Activated T-helper 1 cell treated with anti-CD3 and anti-CD28 coated beads, Interleukin-2, amount 50 U/mL, for 16 hours (primary cell): Measurements from ENCODE around the gene MPRIP.

Experiments used
- DNase-seq, 2 donors: peaks; one replicate each; pipeline ENCODE4 v3.0.0-alpha.2; 2020; ENCODE audit warnings: low read depth in 1 of 2, low spot score in 1 of 2

Gene MPRIP

GRCh38 chr17:17084941-17085340, 42.7 kb downstream of the MPRIP start:
- DNase-seq, result no peak

DNA sequence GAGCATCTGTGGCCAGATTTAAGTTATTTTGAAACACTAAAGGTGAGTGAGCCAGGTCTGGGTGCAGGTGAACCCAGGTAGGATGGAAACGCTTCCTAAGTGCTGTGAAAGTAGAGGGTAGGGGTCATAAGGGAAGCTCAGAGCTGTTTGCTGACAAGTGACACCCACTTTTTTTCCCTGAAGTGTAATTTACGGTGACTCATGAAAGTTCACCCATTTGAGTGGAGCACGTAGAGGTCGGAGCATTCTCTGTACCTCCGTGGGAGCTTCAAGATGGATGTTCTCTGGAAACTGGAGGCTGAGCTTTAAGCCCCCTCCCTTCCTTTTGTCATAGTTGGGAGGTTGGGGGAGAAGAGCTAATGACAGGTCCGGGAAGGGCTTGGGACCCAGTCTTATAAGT, 44.3 kb downstream of the MPRIP start:
- no peak for DNase-seq

GRCh38 chr17:17087424-17088015, 45.3 kb downstream of the MPRIP start:
- DNase-seq, result no peak

- no peak for DNase-seq
Observed at GRCh38 chr17:17088086-17088485, 45.8 kb downstream of the MPRIP start.

GRCh38 chr17:17088541-17089525, 46.6 kb downstream of the MPRIP start:
- DNase-seq, result no peak

- no peak for DNase-seq
Observed at GRCh38 chr17:17089796-17090641, 47.8 kb downstream of the MPRIP start.

- DNase-seq, result no peak
Observed at GRCh38 chr17:17090642-17091103, 48.4 kb downstream of the MPRIP start.

- DNase-seq, result no peak
Observed at GRCh38 chr17:17091276-17091675, 49.0 kb downstream of the MPRIP start.

DNA sequence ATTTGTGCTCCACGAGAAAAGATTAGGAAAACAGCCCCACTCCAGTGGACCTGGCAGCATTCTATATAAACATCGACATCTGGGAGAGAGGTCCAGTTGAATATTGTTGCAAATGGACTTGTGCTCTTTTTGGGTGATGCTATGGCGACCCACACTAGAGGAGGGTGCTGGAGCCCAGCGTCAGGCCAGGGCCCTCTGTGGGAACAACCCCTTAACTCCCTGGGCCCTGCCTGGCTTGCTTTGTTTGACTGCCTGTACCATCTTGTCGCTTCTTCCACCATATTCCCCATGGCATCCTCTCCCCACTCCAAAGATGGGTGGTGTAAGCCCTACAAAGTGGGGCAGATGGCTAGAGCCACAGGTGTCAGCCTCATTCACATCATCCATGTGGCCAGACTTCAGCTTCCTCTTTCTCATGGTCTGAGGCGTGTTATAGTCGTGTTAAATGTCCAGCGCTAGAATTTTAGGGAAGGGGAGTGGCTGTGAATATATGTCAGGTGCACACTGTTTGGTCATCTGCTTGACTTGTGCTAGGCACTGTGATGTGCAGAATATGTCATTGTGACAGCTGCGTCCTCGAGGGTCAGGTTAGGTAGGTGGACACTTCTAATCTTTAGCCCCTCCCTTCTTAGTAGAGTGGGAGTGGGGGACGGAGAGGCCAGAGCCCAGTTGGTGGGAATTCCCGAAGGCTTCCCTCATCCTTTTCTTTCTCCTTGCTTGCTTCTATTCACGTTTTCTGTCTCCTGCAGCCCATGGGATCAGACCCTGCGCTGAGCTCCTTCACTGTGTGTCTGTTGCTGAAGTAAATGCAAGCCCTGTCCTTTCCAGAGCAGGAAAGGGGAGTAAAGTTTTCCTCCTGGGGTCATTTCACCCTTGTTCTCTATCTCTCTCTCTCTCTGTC, 49.8 kb downstream of the MPRIP start:
- DNase-seq, result no peak

GRCh38 chr17:17093764-17094163, 51.5 kb downstream of the MPRIP start:
- no peak for DNase-seq

- no peak for DNase-seq
Observed at GRCh38 chr17:17096438-17097178, 54.4 kb downstream of the MPRIP start.

DNA sequence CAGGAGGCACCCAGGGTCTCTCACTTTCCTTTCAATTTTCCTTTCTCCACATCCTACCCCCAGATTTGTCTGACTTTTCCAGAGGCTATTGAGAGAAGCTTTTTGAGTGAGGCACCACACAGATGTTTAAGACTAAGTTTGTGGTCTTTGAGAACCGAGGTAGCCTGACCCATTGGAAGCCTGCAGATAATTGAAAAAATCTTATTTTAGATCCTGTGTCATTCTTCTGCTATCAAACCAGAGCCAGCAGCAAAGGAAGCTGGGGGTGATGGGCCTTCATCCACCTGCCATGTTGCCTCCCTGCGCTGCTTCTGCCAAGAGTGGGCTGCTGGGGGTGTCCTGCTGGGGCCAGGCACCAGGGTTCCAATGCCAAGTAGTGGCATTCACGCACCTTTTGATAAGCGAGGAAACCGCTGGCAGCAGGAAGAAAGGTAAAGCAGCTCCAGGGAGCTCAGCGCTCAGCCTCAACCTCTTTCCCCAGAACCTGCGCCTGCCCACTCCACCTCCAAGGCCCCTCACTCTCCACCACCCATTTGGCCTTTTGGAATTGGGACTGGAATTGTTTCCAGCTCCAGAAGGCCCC, 55.6 kb downstream of the MPRIP start:
- no peak for DNase-seq

- no peak for DNase-seq
Observed at GRCh38 chr17:17098551-17099179, 56.4 kb downstream of the MPRIP start.

GRCh38 chr17:17102176-17102575, 59.9 kb downstream of the MPRIP start:
- DNase-seq, result no peak

DNA sequence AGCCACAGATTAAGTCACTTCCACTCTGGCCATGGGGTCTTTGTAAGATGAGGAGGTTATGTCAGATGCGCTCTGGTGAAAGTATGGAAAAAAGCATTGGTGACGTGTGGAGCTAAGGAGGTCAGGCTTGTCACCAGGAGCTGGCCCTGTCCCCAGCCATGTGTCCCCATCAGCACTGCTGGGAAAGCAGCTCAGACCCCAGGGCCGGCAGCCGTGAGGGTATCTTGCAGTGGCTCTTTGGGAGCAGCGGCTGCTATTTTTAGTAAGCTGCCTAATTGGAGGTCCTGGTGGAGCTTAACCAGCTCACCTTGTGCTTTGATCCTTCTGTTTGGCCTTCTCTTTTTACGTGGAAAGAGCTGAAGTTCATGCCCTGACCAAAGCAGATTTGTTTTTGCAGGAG, 60.9 kb downstream of the MPRIP start:
- no peak for DNase-seq

DNA sequence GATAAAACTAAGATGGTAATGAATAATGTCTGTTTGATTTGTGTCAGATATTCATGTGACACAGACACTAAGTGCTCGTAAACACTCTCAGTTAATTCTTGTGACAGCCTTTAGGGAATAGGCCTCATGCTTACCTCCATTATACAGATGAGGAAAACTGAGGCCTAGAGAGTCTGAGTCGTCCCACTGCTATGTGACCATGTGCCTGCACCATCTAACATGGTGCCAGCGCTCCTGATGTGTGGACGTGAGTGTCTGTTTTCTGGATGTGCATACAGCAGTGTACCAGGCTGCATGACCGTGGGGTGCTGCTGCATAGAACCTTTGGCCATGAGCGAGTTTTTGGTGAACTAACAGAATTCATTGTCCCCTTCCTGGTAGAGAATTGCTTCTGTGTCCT, 61.8 kb downstream of the MPRIP start:
- no peak for DNase-seq

DNA sequence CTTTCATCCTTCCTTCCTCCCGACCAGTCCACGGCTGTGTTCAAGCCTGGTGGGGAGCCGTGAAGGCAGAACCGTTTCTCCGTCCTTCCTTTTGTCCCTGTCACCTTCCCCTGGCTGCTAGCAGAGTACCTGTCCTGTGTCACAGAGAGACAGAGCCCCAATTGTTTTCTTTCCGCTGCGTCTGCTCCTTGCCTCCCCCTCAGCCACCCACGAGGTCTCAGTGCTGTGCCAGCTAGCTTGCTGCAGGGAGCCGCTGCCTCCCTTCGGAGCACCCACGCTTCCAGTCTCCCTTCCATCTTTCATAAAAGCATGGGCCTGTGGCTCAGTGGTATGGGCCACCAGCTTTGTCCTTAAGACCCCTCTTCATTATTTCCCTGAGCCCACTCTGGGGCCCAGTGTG, 62.2 kb downstream of the MPRIP start:
- no peak for DNase-seq

GRCh38 chr17:17105976-17106375, 63.7 kb downstream of the MPRIP start:
- no peak for DNase-seq

- DNase-seq, result no peak
Observed at GRCh38 chr17:17106756-17107155, 64.5 kb downstream of the MPRIP start.
